ENCODE measurements around the gene COL9A3.

COL9A3 gene

GRCh38 chr20:62830251-62830650, 13.4 kb downstream of the COL9A3 start:
- Histone ChIP-seq H3K27me3 (ENCODE audit: insufficient read depth, low read depth, severe bottlenecking) (no peaks in the 10 kb centered on the region), H3K4me3 (ENCODE audit: low read depth, low read length) (no peak overlapping the region), H3K9me3 (ENCODE audit: severe bottlenecking) (no peaks in the 10 kb centered on the region), H3K36me3 (no peaks in the 10 kb centered on the region), H3K27ac (no peak overlapping the region)
- no peak for TF ChIP-seq CTCF (IDR thresholded peaks at IDR 0.05; ENCODE audit: low read depth, low read length)
- DNase-seq, result no peak

- no peak overlapping the region for H3K27ac ChIP-seq
Observed at GRCh38 chr20:62830821-62831220, 14.0 kb downstream of the COL9A3 start.

DNA sequence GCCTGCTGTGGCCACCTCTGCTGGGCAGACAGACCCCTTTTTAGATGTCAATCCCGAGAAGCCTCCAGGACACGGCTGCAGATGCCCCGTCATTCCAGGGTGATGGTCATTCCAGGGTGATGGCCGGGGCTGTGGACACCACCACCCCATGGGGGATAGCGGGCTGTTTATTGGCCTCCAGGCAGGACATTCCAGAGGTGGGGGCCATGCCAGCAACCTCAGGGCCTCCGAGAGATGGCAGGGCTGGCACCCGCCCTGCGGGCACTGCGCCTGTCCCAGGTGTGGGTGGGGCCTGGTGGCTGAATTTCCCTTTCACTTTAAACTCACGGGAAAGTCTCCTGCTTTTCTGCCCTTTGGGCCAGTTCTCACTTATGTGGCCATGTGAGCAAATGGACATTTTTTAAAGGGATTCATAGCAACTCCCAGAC, 14.5 kb downstream of the COL9A3 start:
- no peak for DNase-seq
- Histone ChIP-seq H3K4me3 (ENCODE audit: low read depth, low read length) (no peak overlapping the region), H3K9me3 (ENCODE audit: severe bottlenecking) (no peaks in the 10 kb centered on the region), H3K27me3 (ENCODE audit: insufficient read depth, low read depth, severe bottlenecking) (no peaks in the 10 kb centered on the region), H3K36me3 (no peaks in the 10 kb centered on the region), H3K27ac (no peak overlapping the region)
- TF ChIP-seq CTCF (IDR thresholded peaks at IDR 0.05; ENCODE audit: low read depth, low read length), result no peak

More at GRCh38 chr20:62830821-62831220, 14.0 kb downstream of the COL9A3 start:
- no peak for TF ChIP-seq CTCF (IDR thresholded peaks at IDR 0.05; ENCODE audit: low read depth, low read length)
- no peak for DNase-seq
- H3K27me3 ChIP-seq (ENCODE audit: insufficient read depth, low read depth, severe bottlenecking), result no peaks in the 10 kb centered on the region
- H3K36me3 ChIP-seq, result no peaks in the 10 kb centered on the region
- no peak overlapping the region for H3K4me3 ChIP-seq (ENCODE audit: low read depth, low read length)
- H3K9me3 ChIP-seq (ENCODE audit: severe bottlenecking), result no peaks in the 10 kb centered on the region

DNA sequence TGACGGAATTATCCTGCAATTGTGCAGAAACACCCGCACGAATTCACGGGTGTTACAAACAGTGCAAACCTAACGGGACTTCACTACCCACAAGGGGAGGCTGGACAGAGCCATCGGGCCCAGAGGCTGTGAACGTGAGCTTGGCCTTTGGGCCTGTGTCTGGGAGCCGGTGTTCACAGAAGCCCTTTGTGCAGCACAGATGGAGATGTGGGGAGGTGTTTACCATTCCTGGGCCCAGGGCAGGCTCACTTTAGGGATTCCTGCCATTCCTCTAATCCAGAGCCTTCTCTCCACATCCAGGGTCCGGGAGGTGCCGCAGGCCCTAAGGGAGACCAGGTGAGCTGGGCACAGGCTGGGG, 15.0 kb downstream of the COL9A3 start:
- no peak for TF ChIP-seq CTCF (IDR thresholded peaks at IDR 0.05; ENCODE audit: low read depth, low read length)
- Histone ChIP-seq H3K27ac (no peak overlapping the region), H3K9me3 (ENCODE audit: severe bottlenecking) (no peaks in the 10 kb centered on the region), H3K27me3 (ENCODE audit: insufficient read depth, low read depth, severe bottlenecking) (no peaks in the 10 kb centered on the region), H3K36me3 (no peaks in the 10 kb centered on the region), H3K4me3 (ENCODE audit: low read depth, low read length) (no peak overlapping the region)
- DNase-seq, result no peak

DNA sequence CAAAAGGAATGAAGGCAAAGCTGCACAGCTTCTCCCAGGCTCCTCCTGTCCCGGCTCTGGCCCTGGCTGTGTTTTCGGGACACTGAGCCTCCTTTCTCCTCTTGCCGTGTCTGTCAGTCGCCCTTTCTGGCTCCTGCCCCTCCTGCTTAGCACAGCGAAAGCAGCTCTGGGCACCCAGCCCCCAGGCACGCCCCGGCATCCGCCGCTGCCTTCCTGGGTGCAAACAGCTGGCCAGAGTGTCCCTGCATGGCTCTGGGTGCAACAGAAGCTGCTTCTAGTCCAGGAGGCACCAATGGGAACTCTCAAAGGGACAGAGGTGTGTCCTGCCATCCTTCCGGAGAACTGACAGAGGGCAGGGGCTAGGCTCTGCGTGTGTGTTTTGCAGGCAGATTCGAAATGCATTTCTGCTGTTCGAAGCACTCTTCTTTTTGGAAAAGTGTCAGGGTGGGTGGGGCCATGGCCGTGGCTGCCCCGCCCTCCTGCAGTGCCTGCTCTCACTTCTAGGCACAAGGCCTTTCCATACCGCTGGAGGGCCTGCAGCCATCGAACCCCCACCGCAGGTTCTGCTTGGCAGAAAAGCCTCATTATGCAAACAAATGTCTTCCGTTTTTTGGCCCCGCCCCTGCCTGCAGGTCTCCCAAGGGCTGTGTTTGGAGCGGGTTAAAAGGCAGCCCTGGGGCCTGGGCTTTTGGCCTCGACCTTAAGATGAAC, 15.5 kb downstream of the COL9A3 start:
- no peak overlapping the region for H3K27ac ChIP-seq
- H3K4me3 ChIP-seq (ENCODE audit: low read depth, low read length), result no peak overlapping the region
- no peak for TF ChIP-seq CTCF (IDR thresholded peaks at IDR 0.05; ENCODE audit: low read depth, low read length)
- no peak for DNase-seq
- no peaks in the 10 kb centered on the region for H3K36me3 ChIP-seq
- H3K9me3 ChIP-seq (ENCODE audit: severe bottlenecking), result no peaks in the 10 kb centered on the region
- H3K27me3 ChIP-seq (ENCODE audit: insufficient read depth, low read depth, severe bottlenecking), result no peaks in the 10 kb centered on the region

GRCh38 chr20:62832951-62833391, 16.1 kb downstream of the COL9A3 start:
- Histone ChIP-seq H3K9me3 (ENCODE audit: severe bottlenecking) (no peaks in the 10 kb centered on the region), H3K27me3 (ENCODE audit: insufficient read depth, low read depth, severe bottlenecking) (no peaks in the 10 kb centered on the region), H3K36me3 (no peaks in the 10 kb centered on the region), H3K4me3 (ENCODE audit: low read depth, low read length) (no peak overlapping the region), H3K27ac (no peak overlapping the region)
- DNase-seq, result no peak
- TF ChIP-seq CTCF (IDR thresholded peaks at IDR 0.05; ENCODE audit: low read depth, low read length), result no peak
